Heart right ventricle (tissue), 16 donors: ENCODE data around the gene LOXHD1. TPM values are rescaled to one million over a fixed set of nuclear protein-coding genes. Genes with fewer than 3 reads are reported as not detected.

Experiments
- ATAC-seq, 8 donors: fragments of 200-7000 bp; cut with Tn5 transposase; one replicate each; pipeline ENCODE4 v1.9.1; 2020; ENCODE audit warnings: mild to moderate bottlenecking in 8 of 8, moderate library complexity in 8 of 8, moderate number of reproducible peaks in 1 of 8
- DNase-seq, 2 donors: peaks; one replicate each; pipeline ENCODE4 v3.0.0-alpha.2; 2020
- H3K27ac ChIP-seq, 10 donors: fragments of 200-600 bp; sonication (generic) in 2 of 10; one replicate each; pipeline versions ENCODE4 v1.5.0 to v1.8.0; 2020 to 2022; ENCODE audit warnings: mild to moderate bottlenecking in 3 of 10
- H3K27me3 ChIP-seq, 7 donors: fragments of 200-600 bp; one replicate each; pipeline ENCODE4 v1.8.0; 2021 to 2022; ENCODE audit warnings: mild to moderate bottlenecking in 2 of 7
- H3K36me3 ChIP-seq, 9 donors: fragments of 200-600 bp; sonication (generic) in 1 of 9; one replicate each; pipeline versions ENCODE4 v1.5.0 to v1.8.0; 2020 to 2022; ENCODE audit warnings: mild to moderate bottlenecking in 2 of 9
- H3K4me1 ChIP-seq, 9 donors: fragments of 200-600 bp; sonication (generic) in 1 of 9; one replicate each; pipeline versions ENCODE4 v1.5.0 to v1.8.0; 2020 to 2022; ENCODE audit warnings: mild to moderate bottlenecking in 4 of 9
- H3K4me3 ChIP-seq, 10 donors: fragments of 200-600 bp; sonication (generic) in 2 of 10; one replicate each; pipeline versions ENCODE4 v1.5.0 to v1.8.0; 2020 to 2022; ENCODE audit warnings: mild to moderate bottlenecking in 7 of 10, moderate library complexity in 2 of 10
- H3K9me3 ChIP-seq, 11 donors: fragments of 200-600 bp in 10 of 11; sonication (generic) in 2 of 11; one replicate each; pipeline versions ENCODE4 v1.5.0 to v1.8.0; 2013 to 2022; ENCODE audit warnings: mild to moderate bottlenecking in 2 of 11, control low read depth in 1 of 11, moderate library complexity in 1 of 11
- WGBS, 2 donors: extraction: QIAGEN DNeasy Blood & Tissue Kit; methylation state at CpG; one replicate each; pipeline ENCODE4 v1.1.7; 2013; ENCODE audit warnings: inconsistent platforms in 1 of 2; 5-methylcytosine and 5-hydroxymethylcytosine counted together
- intact Hi-C, 10 donors: fragments of 100-400 bp; cut with DNase I; formaldehyde crosslinking; loops; one replicate each; pipeline versions ENCODE4 v1.11.1 to v1.14.2; 2022
- polyA plus RNA-seq, 2 donors: library from polyadenylated mRNA; stranded (reverse); fragments of 200-250 nt; gene quantifications; one replicate each; pipeline ENCODE4 v1.2.3, GENCODE V29; 2013
- total RNA-seq, 10 donors: library from RNA; stranded (reverse); fragmentation: NEBNext Ultra II Directional in 3 of 10; extraction: Animal tissue kit (Norgen Biotek cat#: 25700) in 3 of 10; gene quantifications; one replicate each; pipeline versions ENCODE4 v1.2.1 to v1.2.4, GENCODE V29; 2021 to 2023
- TF ChIP-seq, protein P1 (sequence below), 9 donors: fragments of 200-600 bp; sonication (generic) in 2 of 9; IDR thresholded peaks; one replicate each; pipeline versions ENCODE4 v1.5.0 to v1.8.0; 2021 to 2022; ENCODE audit warnings: antibody characterized with exemption in 9 of 9, mild to moderate bottlenecking in 5 of 9, moderate library complexity in 1 of 9
- donor health status: Arrhythmogenic right ventricular cardiomyopathy.
- donor health status: ischemic (EF 13 %, LVEDD 7.1; RV severe dilation, severe dysfunction).
- donor health status: healthy with polysubstance abuse.
- donor health status: DM: no; HTN: yes; CAD: no.
- donor health status: DM: no; HTN: no; CAD: no.
- donor health status: ischemic (EF 25% LVEDD 6.9; RV normal size, moderate dysfunction).
- donor health status: ischemic (EF 25% LVEDD 5.7; RV mildly dilated, moderate dysfunction).
- donor health status: healthy.
- donor health status: DM: yes; HTN: yes; CAD: no.
- donor health status: Ischemic cardiomyopathy.
- donor health status: ischemic (EF 35%, LVEDD 5.7; RV mildly dilated, moderate dysfunction).
- donor health status: nonischemic (EF 11% LVEDD 7.7; RV severe dilation, severe dysfunction).
- donor health status: DM: yes; HTN: yes; CAD: no.
- donor health status: PGD.
- donor health status: ischemic (EF 29% LVEDD 5.4; RV normal size, mild dysfunction).
- donor health status: nonischemic (EF 23%, LVEDD 6.1; RV moderate dilation, normal function).

Gene LOXHD1
- total and polyA plus RNA-seq, 12 donors: 0.15 to 1.9 (median 0.88) TPM

- intact Hi-C loops: no loop called here
- H3K27ac ChIP-seq: no peak overlapping the region
- TF ChIP-seq, protein P1, sequence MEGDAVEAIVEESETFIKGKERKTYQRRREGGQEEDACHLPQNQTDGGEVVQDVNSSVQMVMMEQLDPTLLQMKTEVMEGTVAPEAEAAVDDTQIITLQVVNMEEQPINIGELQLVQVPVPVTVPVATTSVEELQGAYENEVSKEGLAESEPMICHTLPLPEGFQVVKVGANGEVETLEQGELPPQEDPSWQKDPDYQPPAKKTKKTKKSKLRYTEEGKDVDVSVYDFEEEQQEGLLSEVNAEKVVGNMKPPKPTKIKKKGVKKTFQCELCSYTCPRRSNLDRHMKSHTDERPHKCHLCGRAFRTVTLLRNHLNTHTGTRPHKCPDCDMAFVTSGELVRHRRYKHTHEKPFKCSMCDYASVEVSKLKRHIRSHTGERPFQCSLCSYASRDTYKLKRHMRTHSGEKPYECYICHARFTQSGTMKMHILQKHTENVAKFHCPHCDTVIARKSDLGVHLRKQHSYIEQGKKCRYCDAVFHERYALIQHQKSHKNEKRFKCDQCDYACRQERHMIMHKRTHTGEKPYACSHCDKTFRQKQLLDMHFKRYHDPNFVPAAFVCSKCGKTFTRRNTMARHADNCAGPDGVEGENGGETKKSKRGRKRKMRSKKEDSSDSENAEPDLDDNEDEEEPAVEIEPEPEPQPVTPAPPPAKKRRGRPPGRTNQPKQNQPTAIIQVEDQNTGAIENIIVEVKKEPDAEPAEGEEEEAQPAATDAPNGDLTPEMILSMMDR (IDR thresholded peaks at IDR 0.05): no peak
- H3K36me3 ChIP-seq: no peaks in the 10 kb centered on the region
- no peak overlapping the region for H3K4me3 ChIP-seq
- WGBS, 2 donors: 63 to 66% methylated on average over 7 of the region's 7 CpGs
- ATAC-seq (peak in 1 of 8 donors; percentile 57), DNase-seq (no peak)
- H3K27me3 ChIP-seq: peaks cover 0 to 3% (median 0%) of the 10 kb centered on the region in 7 donors
- no peaks in the 10 kb centered on the region for H3K4me1 ChIP-seq
- peaks cover 0 to 5% (median 0%) of the 10 kb centered on the region in 11 donors for H3K9me3 ChIP-seq
Observed at GRCh38 chr18:46641917-46642316, 15.1 kb downstream of the LOXHD1 start.

- no peak for DNase-seq
- ATAC-seq: no peak
- Histone ChIP-seq H3K9me3 (peaks cover 0 to 5% (median 0%) of the 10 kb centered on the region in 11 donors), H3K36me3 (no peaks in the 10 kb centered on the region), H3K4me3 (no peak overlapping the region), H3K27me3 (peaks cover 0 to 3% (median 0%) of the 10 kb centered on the region in 7 donors), H3K27ac (no peak overlapping the region), H3K4me1 (no peaks in the 10 kb centered on the region)
- 88 to 89% methylated on average over 6 of the region's 6 CpGs for WGBS, 2 donors
- intact Hi-C loops: no loop called here
- TF ChIP-seq, protein P1 (IDR thresholded peaks at IDR 0.05): no peak
Observed at GRCh38 chr18:46639386-46639785, 17.6 kb downstream of the LOXHD1 start.

GRCh38 chr18:46636040-46636630, 20.9 kb downstream of the LOXHD1 start:
- 88 to 91% methylated on average over 7 of the region's 7 CpGs for WGBS, 2 donors
- H3K4me3 ChIP-seq: no peak overlapping the region
- no peaks in the 10 kb centered on the region for H3K4me1 ChIP-seq
- no peaks in the 10 kb centered on the region for H3K36me3 ChIP-seq
- TF ChIP-seq, protein P1 (IDR thresholded peaks at IDR 0.05): no peak
- ATAC-seq (no peak), DNase-seq (no peak)
- H3K27ac ChIP-seq: no peak overlapping the region
- intact Hi-C loops: no loop called here
- peaks cover 0 to 5% (median 0%) of the 10 kb centered on the region in 11 donors for H3K9me3 ChIP-seq
- H3K27me3 ChIP-seq: no peaks in the 10 kb centered on the region

DNA sequence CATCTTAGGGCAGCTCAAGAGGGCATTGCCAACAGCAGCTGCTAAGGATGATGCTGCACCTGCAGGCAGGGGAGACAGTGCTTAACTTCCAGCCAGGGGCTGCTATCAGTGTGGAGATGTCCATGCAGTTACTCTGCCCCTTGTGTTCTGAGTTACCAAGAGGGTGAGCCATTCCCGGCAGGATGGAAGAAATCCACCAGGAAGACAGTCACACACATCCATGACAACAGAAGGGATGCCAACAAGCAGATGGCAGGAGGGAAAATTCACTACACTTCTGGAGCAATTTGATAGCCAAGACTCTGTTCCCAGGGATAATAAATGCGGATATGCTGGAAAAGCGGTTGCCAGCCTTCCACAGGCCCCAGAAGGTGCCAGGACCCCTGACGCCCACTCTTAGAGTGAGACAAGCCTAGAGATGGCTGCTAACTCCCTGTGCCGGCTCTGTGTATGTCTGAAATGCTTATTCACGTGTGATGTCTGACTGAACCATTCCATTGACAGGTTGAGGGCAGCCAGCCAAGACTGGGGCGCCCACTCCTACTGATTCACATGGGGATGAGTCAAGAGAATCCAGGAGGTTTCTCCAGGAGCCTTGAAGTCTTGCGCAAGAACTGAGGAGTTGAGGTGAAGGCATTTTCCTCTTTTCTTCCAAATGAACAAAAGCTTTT, 24.5 kb downstream of the LOXHD1 start:
- H3K27me3 ChIP-seq: peaks cover 0 to 10% (median 2%) of the 10 kb centered on the region in 7 donors
- intact Hi-C loops: no loop called here
- ATAC-seq (no peak), DNase-seq (no peak)
- no peaks in the 10 kb centered on the region for H3K36me3 ChIP-seq
- H3K27ac ChIP-seq: no peak overlapping the region
- H3K4me3 ChIP-seq: no peak overlapping the region
- no peaks in the 10 kb centered on the region for H3K9me3 ChIP-seq
- no peaks in the 10 kb centered on the region for H3K4me1 ChIP-seq
- 73 to 76% methylated on average over 8 of the region's 8 CpGs for WGBS, 2 donors
- TF ChIP-seq, protein P1 (IDR thresholded peaks at IDR 0.05): no peak
